ENCODE measurements around the gene SMIM11. TPM values are rescaled to one million over a fixed set of nuclear protein-coding genes. Genes with fewer than 3 reads are reported as not detected.

SMIM11 gene
- total RNA-seq, 5 donors from 2014 or later (not counting 1 experiment from before 2014, with no cell fraction given) = 7.1 to 11.7 (median 8.3) TPM

DNA sequence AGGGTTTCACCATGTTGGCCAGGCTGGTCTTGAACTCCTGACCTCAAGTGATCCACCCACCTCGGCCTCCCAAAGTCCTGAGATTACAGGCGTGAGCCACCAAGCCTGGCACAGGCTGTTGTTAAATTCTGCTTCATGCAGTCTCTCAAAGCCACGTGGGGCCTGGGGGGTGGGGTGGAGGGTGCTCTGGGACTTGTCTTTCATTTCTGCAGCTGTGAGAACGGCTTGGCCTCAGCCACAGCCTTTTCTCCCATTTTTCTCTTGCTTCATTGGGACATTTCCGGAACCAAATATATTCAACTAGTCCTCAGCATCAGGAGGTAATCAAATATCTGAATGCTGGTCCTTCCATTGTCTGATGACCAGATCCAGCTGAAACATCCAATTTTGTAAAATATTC lies 39.1 kb upstream of the SMIM11 start:
- ATAC-seq (replicated peaks in 1 of 4) = no peak

DNA sequence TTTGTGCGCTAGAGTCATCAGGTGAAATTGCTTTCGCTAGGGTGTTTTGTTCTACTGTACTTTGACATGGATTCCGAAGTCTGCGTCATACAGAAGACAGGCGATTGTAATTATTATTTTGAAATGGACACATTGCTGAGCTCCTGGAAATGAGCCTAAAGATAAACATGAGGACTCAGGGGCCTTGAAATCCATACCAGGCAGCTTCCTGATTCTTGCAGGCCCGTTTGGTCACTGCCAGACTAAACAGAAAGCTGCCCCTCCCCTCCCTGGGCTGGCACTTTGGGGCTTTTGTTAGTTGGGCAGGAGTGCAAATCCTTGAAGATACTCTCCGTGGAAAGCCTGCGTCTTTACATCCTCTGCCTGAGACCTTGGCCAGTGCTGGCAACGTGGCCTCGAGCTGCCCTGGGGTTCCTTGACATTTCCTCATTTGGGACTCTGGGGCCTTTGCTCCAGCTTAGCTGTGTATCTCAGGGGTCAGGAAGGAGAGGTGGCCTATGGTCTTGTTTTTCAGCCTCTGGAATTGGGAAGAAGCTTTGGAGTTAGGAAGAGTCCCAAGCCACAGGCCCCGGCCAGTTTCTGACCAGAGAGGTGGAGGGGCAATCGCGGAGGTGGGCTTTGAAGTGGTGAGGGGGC lies 38.4 kb upstream of the SMIM11 start:
- Histone ChIP-seq H3K27ac (ENCODE audit: low read length) (no peak overlapping the region), H3K4me3 (ENCODE audit: control insufficient read depth in 1 of 2, extremely low read depth in 1 of 2, low read length in 1 of 2) (no peak overlapping the region), H3K36me3 (ENCODE audit: control insufficient read depth in 2 of 2, extremely low read depth in 1 of 2, insufficient read depth in 1 of 2, low read length in 1 of 2) (no peaks in the 10 kb centered on the region), H3K27me3 (replicated peaks in 1 of 2; ENCODE audit: control insufficient read depth in 2 of 2, extremely low read depth in 1 of 2, insufficient read depth in 2 of 2, low read length in 1 of 2) (peaks cover 0 to 18% of the 10 kb centered on the region in 2 experiments), H3K9me3 (no peaks in the 10 kb centered on the region), H3K4me1 (ENCODE audit: control insufficient read depth in 1 of 2, extremely low read depth in 1 of 2, insufficient read depth in 2 of 2, low read length in 2 of 2) (no peaks in the 10 kb centered on the region)
- Mint-ChIP-seq H3K4me3 (no peak overlapping the region), H3K36me3 (no peaks in the 10 kb centered on the region), H3K27me3 (peaks cover 0 to 7% of the 10 kb centered on the region in 2 donors), H3K9me3 (no peaks in the 10 kb centered on the region), H3K4me1 (peaks cover 0 to 3% (median 0%) of the 10 kb centered on the region in 3 donors), H3K27ac (no peak overlapping the region)
- DNase-seq (no peak), ATAC-seq (replicated peaks in 1 of 4) (no peak)
- ChIA-PET CTCF (no interaction called here), POLR2A (interaction anchor here in 1 of 2 donors (0.6 kb wide), 1 partner anchor 132 kb away, joined by 7 read pairs; no protein-coding TSS in a partner anchor)
- 95% methylated on average over 8 of the region's 13 CpGs for WGBS (ENCODE audit: insufficient coverage)

More for the DNA sequence above, 39.1 kb upstream of the SMIM11 start:
- no peaks in the 10 kb centered on the region for H3K36me3 Mint-ChIP-seq
- no peaks in the 10 kb centered on the region for H3K9me3 Mint-ChIP-seq
- no peaks in the 10 kb centered on the region for H3K9me3 ChIP-seq
- no peak overlapping the region for H3K27ac Mint-ChIP-seq
- H3K4me3 ChIP-seq (ENCODE audit: control insufficient read depth in 1 of 2, extremely low read depth in 1 of 2, low read length in 1 of 2) = no peak overlapping the region
- no peak overlapping the region for H3K4me3 Mint-ChIP-seq
- ChIA-PET POLR2A (no interaction called here), CTCF (no interaction called here)
- peaks cover 0 to 7% of the 10 kb centered on the region in 2 donors for H3K27me3 Mint-ChIP-seq
- 88% methylated on average over 4 of the region's 5 CpGs for WGBS (ENCODE audit: insufficient coverage)
- no peaks in the 10 kb centered on the region for H3K36me3 ChIP-seq (ENCODE audit: control insufficient read depth in 2 of 2, extremely low read depth in 1 of 2, insufficient read depth in 1 of 2, low read length in 1 of 2)
- H3K4me1 Mint-ChIP-seq = peaks cover 0 to 3% (median 0%) of the 10 kb centered on the region in 3 donors
- DNase-seq = no peak
- H3K27me3 ChIP-seq (replicated peaks in 1 of 2; ENCODE audit: control insufficient read depth in 2 of 2, extremely low read depth in 1 of 2, insufficient read depth in 2 of 2, low read length in 1 of 2) = peaks cover 0 to 18% of the 10 kb centered on the region in 2 experiments
- no peak overlapping the region for H3K27ac ChIP-seq (ENCODE audit: low read length)
- H3K4me1 ChIP-seq (ENCODE audit: control insufficient read depth in 1 of 2, extremely low read depth in 1 of 2, insufficient read depth in 2 of 2, low read length in 2 of 2) = no peaks in the 10 kb centered on the region

DNA sequence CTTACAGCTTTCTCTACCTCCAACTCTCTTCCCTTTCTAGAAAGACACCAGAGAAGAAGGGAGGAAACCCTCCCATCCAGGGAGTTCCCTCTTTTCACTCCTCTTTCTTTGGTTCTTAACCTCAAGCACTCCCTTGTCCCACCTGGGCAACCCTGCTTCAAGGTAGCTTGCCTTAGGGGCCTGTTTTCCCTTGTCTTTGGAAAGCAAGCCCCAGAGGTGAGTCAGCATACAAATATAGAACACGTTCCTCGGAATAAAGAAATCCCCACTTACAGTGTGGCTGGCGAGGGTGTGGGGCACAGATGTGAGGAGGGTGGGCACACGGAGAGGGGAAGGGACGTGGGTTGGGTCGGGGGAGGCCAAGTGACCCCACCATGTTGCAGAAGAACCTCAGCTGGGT lies 37.6 kb upstream of the SMIM11 start:
- no peak for ATAC-seq (replicated peaks in 1 of 4)
- Mint-ChIP-seq H3K27me3 (peaks cover 0 to 7% of the 10 kb centered on the region in 2 donors), H3K9me3 (no peaks in the 10 kb centered on the region), H3K27ac (no peak overlapping the region), H3K4me3 (no peak overlapping the region), H3K36me3 (no peaks in the 10 kb centered on the region), H3K4me1 (peaks cover 0 to 3% (median 0%) of the 10 kb centered on the region in 3 donors)
- ChIA-PET CTCF (interaction anchor here in 1 of 2 donors (1.2 kb wide), 1 partner anchor 10 kb away, joined by 4 read pairs; no protein-coding TSS in a partner anchor), POLR2A (no interaction called here)
- no CpG with 5 or more reads among the region's 6 CpGs for WGBS (ENCODE audit: insufficient coverage)
- H3K36me3 ChIP-seq (ENCODE audit: control insufficient read depth in 2 of 2, extremely low read depth in 1 of 2, insufficient read depth in 1 of 2, low read length in 1 of 2) = no peaks in the 10 kb centered on the region
- no peaks in the 10 kb centered on the region for H3K9me3 ChIP-seq
- no peak overlapping the region for H3K27ac ChIP-seq (ENCODE audit: low read length)
- H3K4me3 ChIP-seq (ENCODE audit: control insufficient read depth in 1 of 2, extremely low read depth in 1 of 2, low read length in 1 of 2) = no peak overlapping the region
- H3K4me1 ChIP-seq (ENCODE audit: control insufficient read depth in 1 of 2, extremely low read depth in 1 of 2, insufficient read depth in 2 of 2, low read length in 2 of 2) = no peaks in the 10 kb centered on the region
- peaks cover 0 to 23% of the 10 kb centered on the region in 2 experiments for H3K27me3 ChIP-seq (replicated peaks in 1 of 2; ENCODE audit: control insufficient read depth in 2 of 2, extremely low read depth in 1 of 2, insufficient read depth in 2 of 2, low read length in 1 of 2)
- DNase-seq = no peak

DNA sequence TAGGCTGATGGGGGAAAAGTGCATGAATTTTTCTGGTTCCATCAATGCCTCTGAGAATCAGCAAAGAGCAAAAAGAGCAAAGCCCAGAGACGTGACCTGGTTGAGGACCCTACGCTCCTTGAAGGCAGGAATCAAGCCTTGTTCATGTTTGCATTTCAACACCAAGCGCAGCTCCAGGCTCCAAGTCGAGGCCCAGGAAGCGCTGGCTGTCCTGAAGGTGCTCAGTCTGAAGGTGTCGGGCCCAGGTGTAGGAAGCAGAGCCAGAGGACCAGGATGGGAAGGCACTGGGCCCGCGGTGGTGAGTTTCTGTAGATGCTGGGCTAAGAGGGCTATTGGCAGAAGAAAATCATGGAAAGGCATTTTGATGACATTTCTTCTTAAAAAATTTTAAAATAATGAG lies 37.1 kb upstream of the SMIM11 start:
- 84% methylated on average over 6 of the region's 8 CpGs for WGBS (ENCODE audit: insufficient coverage)
- ChIA-PET CTCF (interaction anchor here in 1 of 2 donors (1.2 kb wide), 1 partner anchor 10 kb away, joined by 4 read pairs; no protein-coding TSS in a partner anchor), POLR2A (no interaction called here)
- peaks cover 0 to 7% of the 10 kb centered on the region in 2 donors for H3K27me3 Mint-ChIP-seq
- H3K4me3 Mint-ChIP-seq = no peak overlapping the region
- Histone ChIP-seq H3K27ac (ENCODE audit: low read length) (no peak overlapping the region), H3K36me3 (ENCODE audit: control insufficient read depth in 2 of 2, extremely low read depth in 1 of 2, insufficient read depth in 1 of 2, low read length in 1 of 2) (no peaks in the 10 kb centered on the region), H3K27me3 (replicated peaks in 1 of 2; ENCODE audit: control insufficient read depth in 2 of 2, extremely low read depth in 1 of 2, insufficient read depth in 2 of 2, low read length in 1 of 2) (peaks cover 0 to 24% of the 10 kb centered on the region in 2 experiments), H3K4me3 (ENCODE audit: control insufficient read depth in 1 of 2, extremely low read depth in 1 of 2, low read length in 1 of 2) (no peak overlapping the region), H3K4me1 (ENCODE audit: control insufficient read depth in 1 of 2, extremely low read depth in 1 of 2, insufficient read depth in 2 of 2, low read length in 2 of 2) (no peaks in the 10 kb centered on the region), H3K9me3 (no peaks in the 10 kb centered on the region)
- no peaks in the 10 kb centered on the region for H3K36me3 Mint-ChIP-seq
- DNase-seq = no peak
- H3K4me1 Mint-ChIP-seq = peaks cover 0 to 3% (median 0%) of the 10 kb centered on the region in 3 donors
- no peaks in the 10 kb centered on the region for H3K9me3 Mint-ChIP-seq
- H3K27ac Mint-ChIP-seq = no peak overlapping the region
- no peak for ATAC-seq (replicated peaks in 1 of 4)

DNA sequence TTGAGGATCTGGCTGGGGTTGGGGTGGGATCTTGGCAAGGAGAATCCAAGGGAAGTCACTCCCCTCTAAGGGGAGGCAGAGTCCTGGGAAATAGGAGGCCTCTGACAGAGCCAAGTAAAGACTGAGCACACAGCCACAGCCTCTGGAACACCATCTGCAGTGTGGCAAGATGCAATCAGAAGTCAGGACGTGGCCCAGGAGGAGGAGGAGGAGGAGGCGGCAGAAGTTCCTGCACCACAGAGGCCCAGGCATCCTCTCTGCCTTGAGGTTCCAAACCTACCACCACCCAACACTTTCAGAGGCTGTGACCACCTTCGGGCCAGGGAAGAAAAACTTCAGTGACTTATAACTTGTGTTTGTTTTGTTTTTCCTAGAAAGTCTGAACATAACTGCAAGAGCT lies 35.2 kb upstream of the SMIM11 start:
- no peaks in the 10 kb centered on the region for H3K36me3 Mint-ChIP-seq
- peaks cover 0 to 3% (median 0%) of the 10 kb centered on the region in 3 donors for H3K4me1 Mint-ChIP-seq
- Histone ChIP-seq H3K4me1 (ENCODE audit: control insufficient read depth in 1 of 2, extremely low read depth in 1 of 2, insufficient read depth in 2 of 2, low read length in 2 of 2) (no peaks in the 10 kb centered on the region), H3K27ac (ENCODE audit: low read length) (no peak overlapping the region), H3K27me3 (replicated peaks in 1 of 2; ENCODE audit: control insufficient read depth in 2 of 2, extremely low read depth in 1 of 2, insufficient read depth in 2 of 2, low read length in 1 of 2) (peaks cover 0 to 26% of the 10 kb centered on the region in 2 experiments), H3K9me3 (no peaks in the 10 kb centered on the region), H3K36me3 (ENCODE audit: control insufficient read depth in 2 of 2, extremely low read depth in 1 of 2, insufficient read depth in 1 of 2, low read length in 1 of 2) (no peaks in the 10 kb centered on the region), H3K4me3 (ENCODE audit: control insufficient read depth in 1 of 2, extremely low read depth in 1 of 2, low read length in 1 of 2) (no peak overlapping the region)
- CTCF ChIA-PET = interaction anchor here in 1 of 2 donors (0.7 kb wide), 1 partner anchor 391 kb away, joined by 5 read pairs; no protein-coding TSS in a partner anchor
- ATAC-seq (replicated peaks in 1 of 4) (no peak), DNase-seq (no peak)
- H3K27me3 Mint-ChIP-seq = peaks cover 0 to 9% of the 10 kb centered on the region in 2 donors
- POLR2A ChIA-PET = no interaction called here
- WGBS (ENCODE audit: insufficient coverage) = no CpG with 5 or more reads among the region's 3 CpGs
- no peak overlapping the region for H3K27ac Mint-ChIP-seq
- no peaks in the 10 kb centered on the region for H3K9me3 Mint-ChIP-seq
- H3K4me3 Mint-ChIP-seq = no peak overlapping the region

DNA sequence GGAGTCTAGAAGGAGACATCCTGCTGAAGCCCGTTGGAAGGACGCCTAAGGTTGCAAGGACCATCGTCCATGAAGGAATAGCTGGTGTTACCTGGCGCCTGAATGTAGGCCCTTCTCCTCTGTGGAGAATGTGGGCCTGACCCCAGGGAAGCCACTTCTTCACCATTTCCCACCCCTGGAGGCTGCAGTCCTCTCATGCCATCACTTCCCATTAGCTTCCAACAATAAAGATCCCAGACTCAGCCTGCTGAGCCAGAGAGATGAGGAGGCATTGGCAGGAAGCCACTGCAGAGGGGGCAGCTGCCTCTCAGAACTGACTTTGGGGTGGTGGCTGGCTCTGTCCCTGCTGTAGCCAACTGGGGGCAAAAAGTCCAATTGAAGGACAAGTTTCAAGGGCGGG lies 32.8 kb upstream of the SMIM11 start:
- CTCF ChIA-PET = no interaction called here
- WGBS (ENCODE audit: insufficient coverage) = 95% methylated on average over 4 of the region's 5 CpGs
- H3K4me3 ChIP-seq (ENCODE audit: control insufficient read depth in 1 of 2, extremely low read depth in 1 of 2, low read length in 1 of 2) = no peak overlapping the region
- H3K4me1 Mint-ChIP-seq = peaks cover 0 to 3% (median 0%) of the 10 kb centered on the region in 3 donors
- DNase-seq (no peak), ATAC-seq (replicated peaks in 1 of 4) (no peak)
- POLR2A ChIA-PET = no interaction called here
- H3K4me1 ChIP-seq (ENCODE audit: control insufficient read depth in 1 of 2, extremely low read depth in 1 of 2, insufficient read depth in 2 of 2, low read length in 2 of 2) = no peaks in the 10 kb centered on the region
- H3K27me3 Mint-ChIP-seq = peaks cover 0 to 6% of the 10 kb centered on the region in 2 donors
- H3K27ac Mint-ChIP-seq = no peak overlapping the region
- H3K4me3 Mint-ChIP-seq = no peak overlapping the region
- H3K9me3 ChIP-seq = no peaks in the 10 kb centered on the region
- peaks cover 0 to 18% of the 10 kb centered on the region in 2 experiments for H3K27me3 ChIP-seq (replicated peaks in 1 of 2; ENCODE audit: control insufficient read depth in 2 of 2, extremely low read depth in 1 of 2, insufficient read depth in 2 of 2, low read length in 1 of 2)
- H3K36me3 ChIP-seq (ENCODE audit: control insufficient read depth in 2 of 2, extremely low read depth in 1 of 2, insufficient read depth in 1 of 2, low read length in 1 of 2) = no peaks in the 10 kb centered on the region
- no peaks in the 10 kb centered on the region for H3K9me3 Mint-ChIP-seq
- no peaks in the 10 kb centered on the region for H3K36me3 Mint-ChIP-seq
- H3K27ac ChIP-seq (ENCODE audit: low read length) = no peak overlapping the region

All from T-cell (primary cell).